NCI-H2081 (cell line): ENCODE measurements around the gene DNAJC11.
"Not testable (repeated sequence)": the region's sequence is repeated elsewhere in the genome, so short reads cannot be mapped to it uniquely, and the experiment has no call there.

Experiments used
- DNase-seq, 2 experiments: peaks; one replicate each; lab custom pipeline; 2025; lab: John Stamatoyannopoulos, UW

DNAJC11 gene

GRCh38 chr1:6701437-6702153 lies at the start of gene DNAJC11:
DNAJC11 (minus strand) TSS chr1:6701816; CDS start chr1:6701800, 16 bp downstream.
- peak; percentile 89 to 92 for DNase-seq

GRCh38 chr1:6750490-6750889 lies 48.9 kb upstream of the DNAJC11 start:
- no peak for DNase-seq

GRCh38 chr1:6747674-6748073 lies 46.1 kb upstream of the DNAJC11 start:
- no peak for DNase-seq

DNA sequence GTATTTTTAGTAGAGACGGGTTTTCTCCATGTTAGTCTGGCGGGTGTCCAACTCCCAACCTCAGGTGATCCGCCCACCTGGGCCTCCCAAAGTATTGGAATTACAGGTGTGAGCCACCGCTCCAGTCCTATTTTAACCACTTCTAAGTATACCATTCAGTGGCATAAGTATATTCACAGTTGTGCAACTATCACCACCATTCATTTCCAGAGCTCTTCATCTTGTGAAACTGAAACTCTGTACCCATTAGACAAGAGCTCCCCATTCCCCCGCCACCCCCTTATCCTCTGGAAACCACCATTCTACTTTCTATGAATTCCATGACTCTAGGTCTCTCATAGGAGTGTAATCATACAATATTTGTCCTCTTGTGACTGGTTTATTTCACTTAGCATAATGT lies 43.5 kb upstream of the DNAJC11 start:
- no peak for DNase-seq

- DNase-seq: no peak
Measured at GRCh38 chr1:6743189-6744101, 41.8 kb upstream of the DNAJC11 start.

DNA sequence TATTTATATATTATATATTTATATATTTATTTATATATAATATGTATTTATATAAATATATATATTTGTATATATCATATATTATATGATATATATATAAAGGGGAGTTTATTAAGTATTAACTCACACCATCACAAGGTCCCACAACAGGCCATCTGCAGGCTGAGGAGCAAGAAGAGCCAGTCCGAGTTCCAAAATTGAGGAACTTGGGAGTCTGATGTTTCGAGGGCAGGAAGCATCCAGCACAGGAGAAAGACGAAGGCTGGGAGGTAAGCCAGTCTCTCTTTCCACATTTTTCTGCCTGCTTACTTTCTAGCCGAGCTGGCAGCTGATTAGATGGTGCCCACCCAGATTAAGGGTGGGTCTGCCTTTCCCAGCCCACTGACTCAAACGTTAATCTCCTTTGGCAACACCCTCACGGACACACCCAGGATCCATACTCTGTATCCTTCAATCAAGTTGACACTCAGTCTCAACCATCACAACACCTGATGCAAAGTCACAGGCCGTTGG lies 41.1 kb upstream of the DNAJC11 start:
- peak; percentile 3 to 8 for DNase-seq

DNA sequence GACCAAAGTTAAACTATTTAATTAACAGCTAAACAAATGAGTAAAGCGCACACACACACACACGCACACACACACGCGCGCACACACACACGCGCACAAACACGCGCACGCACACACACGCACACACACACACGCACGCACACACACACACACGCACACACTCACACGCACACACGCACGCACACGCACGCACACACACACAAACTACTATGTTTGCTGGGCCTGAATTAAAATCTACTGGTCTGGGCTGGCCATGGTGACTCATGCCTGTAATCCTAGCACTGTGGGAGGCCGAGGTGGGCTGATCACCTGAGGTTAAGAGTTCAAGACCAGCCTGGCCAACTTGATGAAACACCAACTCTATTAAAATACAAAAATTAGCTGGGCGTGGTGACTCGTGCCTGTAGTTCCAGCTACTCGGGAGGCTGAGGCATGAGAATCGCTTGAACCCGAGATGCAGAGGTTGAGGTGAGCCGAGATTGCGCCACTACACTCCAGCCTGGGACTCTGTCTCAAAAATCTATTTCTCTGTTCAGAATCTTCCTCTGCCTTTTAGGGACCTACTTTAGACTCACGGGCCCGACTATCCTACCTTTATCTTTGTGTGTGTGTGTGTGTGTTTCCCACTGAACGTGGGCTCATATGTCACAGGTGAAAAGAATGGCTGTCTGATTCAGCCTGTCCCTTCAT lies 37.5 kb upstream of the DNAJC11 start:
- no peak for DNase-seq

- no peak for DNase-seq
Measured at GRCh38 chr1:6732942-6733341, 31.3 kb upstream of the DNAJC11 start.

DNA sequence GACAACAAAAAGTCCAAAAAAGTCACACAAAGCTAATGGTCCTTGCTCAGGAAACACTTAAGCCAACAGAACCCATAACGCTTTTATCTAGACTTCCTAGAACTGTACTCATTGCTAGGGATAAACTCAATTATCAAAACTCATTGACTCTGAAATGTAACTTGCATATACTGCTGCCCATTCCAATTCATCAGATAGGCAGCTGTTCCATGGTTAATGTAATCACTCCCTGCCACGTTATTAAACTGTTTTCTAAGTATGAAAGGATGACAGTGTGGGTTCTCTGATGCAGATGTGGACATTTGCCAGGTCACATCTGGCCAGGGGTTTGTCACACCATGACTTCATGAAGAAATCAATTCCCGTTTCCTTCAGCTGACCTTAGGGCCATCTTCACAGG lies 30.3 kb upstream of the DNAJC11 start:
- DNase-seq: no peak

DNA sequence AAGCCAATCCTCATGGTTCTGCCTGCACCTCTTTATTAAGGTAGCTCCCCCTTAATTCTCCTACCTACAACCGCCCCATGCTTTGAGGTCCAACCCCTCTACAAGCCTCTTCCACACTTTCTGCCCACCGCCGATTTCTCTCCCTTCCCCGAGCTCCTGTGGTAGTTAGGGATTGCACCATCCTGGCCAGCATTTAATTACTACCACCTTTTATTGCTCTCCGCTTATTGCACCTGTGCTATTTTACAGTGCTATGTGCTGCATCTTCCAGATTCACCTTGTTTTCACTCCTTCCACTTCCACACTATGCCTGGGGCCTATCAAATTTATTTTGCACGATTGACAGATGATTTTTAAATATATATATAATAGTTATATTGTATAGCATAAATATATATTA lies 29.3 kb upstream of the DNAJC11 start:
- no peak for DNase-seq

GRCh38 chr1:6730473-6730872 lies 28.9 kb upstream of the DNAJC11 start:
- no peak for DNase-seq

DNA sequence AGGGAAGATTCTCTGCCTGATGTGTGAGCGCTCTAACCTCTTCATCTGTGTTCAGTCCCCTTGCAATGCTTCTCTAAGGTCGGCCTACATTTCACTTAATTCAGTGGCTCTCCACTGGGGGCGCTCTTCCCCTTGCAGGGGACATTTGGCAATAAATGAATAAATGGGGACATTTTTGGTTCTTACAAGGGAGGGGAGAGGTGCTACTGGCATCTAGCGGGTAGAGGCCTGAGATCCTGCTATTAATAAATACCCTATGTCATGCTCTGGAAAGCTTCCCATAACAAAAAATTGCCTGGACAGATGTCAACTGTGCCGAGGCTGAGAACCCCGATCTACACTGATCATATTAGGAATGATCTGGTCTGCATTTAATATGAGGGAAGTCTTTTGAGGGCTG lies 25.9 kb upstream of the DNAJC11 start:
- peak; percentile 22 to 34 for DNase-seq

GRCh38 chr1:6726253-6726652 lies 24.6 kb upstream of the DNAJC11 start:
- DNase-seq: no peak

DNA sequence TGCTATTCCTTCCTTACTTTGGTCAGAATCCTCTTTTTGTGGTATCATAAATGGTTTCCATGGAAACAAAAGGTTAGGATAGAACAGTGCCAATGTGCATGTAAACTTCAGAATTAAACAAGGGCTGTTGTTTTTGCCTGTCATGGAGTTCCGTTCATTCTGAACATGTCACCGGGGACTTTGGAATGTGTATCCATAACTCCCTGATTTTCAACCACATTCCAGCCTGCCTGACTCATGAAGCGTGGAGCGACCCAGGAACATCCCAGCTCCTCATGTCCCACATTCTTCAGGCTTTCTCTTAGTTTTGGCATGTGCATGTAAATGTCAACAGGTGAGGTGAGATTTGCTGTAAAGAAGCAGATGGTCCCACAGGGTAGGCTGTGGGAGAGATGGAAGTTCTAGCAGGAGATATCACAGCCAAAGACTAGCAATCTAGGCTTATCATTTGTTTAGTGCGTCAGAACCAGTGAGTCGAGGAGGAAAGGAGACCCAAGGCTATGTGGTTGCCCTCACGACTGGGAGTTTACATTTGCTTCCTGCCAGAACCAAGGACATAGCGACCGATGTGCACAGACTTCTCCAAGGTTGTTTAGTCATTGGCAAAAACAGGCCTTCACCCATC lies 23.0 kb upstream of the DNAJC11 start:
- DNase-seq: no peak

DNA sequence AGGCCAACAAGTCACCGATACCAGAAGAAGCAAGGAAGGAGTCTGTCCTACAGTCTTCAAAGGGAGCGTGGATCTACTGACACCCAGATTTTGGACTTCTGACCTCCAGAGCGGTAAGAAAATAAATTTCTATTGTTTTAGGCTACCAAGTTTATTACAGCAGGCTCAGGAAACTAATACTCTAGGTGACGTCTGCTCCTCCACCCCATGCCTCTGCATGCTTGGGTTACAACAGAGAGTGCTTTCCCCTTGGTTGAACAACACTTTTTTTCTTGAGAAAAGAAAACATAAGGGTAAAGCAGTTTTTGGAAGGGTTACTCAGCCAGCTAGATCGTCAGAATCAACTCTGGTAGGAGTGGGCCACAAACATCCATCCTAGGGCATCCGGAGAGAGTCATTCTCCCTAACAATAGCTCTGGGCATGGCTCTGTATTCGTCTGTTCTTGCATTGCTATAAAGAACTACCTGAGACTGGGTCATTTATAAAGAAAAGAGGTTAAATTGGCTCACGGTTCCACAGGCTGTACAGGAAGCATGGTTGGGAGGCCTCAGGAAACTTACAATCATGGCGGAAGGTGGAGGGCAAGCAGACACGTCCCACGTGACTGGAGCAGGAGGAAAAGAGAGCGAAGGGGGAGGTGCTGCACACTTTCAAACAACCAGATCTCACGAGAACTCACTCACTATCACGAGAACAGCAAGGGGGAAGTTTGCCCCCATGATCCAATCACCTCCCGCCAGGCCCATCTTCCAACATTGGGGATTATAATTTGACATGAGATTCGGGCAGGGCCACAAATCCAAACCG lies 22.2 kb upstream of the DNAJC11 start:
- no peak for DNase-seq

DNA sequence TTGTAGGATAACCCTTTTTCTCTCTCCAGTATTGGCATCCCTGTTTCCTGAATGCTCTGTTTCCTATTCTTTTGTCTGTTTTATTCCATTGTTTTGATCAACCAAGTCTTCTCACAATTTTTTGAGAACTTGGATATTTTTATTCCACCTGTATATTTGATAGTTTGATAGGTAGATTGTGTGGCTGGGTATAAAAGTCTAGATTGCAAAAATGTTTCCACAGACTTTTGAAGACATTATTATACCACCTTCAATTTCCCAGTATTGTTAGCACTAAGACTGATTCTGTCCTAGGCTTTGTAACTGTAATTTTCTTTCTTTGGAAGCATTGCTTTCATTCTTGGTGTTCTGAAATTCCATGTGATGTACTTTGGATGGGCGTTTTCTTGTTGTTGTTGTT lies 9.6 kb upstream of the DNAJC11 start:
- DNase-seq: no peak

DNA sequence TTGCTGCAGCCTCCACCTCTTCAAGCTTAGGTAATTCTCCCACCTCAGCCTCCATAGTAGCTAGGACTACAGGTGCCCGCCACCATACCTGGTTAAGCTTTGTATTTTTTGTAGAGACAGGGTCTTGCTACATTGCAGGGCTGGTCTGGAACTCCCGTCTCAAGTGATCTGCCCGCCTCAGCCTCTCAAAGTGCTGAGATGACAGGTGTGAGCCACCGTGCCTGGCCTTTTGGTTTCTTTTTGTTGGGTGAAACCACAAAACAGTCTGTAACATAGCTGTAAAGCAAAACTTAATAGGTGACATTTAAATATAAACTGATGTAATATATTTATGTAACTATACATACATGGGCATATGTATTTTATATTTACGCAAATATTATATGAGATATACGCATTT lies 3.1 kb upstream of the DNAJC11 start:
- no peak for DNase-seq

- no peak for DNase-seq
Measured at GRCh38 chr1:6703016-6703415, 1.4 kb upstream of the DNAJC11 start.

DNA sequence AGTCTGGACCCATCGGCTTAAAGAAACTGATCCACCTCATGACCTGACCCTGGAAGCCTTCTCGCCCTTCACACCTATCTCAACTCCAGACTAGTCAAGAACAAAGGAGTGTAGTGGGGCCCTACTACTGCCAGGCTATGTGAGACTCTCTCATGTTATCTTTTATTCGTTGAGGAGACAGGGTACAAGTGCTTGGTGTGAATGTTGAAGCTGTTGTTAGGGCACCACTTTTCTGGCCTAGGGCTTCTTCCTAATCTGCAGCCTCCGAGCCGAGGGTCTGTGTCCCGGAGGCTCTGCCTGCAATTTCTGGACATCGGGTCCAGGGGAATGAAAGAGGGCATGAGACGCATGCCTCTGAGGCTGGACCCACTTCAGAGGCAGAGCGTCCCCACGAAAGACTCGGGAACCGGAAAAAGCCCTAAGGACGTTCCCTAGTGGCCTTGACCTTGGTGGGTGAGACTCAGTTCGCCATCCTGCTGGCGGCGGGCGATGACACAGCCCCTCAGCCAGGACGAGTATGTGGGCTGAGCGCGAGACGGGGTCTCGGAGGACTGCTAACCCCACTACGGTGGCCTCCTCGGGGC lies 671 bp downstream of the DNAJC11 start:
- no peak for DNase-seq

GRCh38 chr1:6699915-6700314 lies 1.7 kb downstream of the DNAJC11 start:
- DNase-seq: not testable (repeated sequence)

DNA sequence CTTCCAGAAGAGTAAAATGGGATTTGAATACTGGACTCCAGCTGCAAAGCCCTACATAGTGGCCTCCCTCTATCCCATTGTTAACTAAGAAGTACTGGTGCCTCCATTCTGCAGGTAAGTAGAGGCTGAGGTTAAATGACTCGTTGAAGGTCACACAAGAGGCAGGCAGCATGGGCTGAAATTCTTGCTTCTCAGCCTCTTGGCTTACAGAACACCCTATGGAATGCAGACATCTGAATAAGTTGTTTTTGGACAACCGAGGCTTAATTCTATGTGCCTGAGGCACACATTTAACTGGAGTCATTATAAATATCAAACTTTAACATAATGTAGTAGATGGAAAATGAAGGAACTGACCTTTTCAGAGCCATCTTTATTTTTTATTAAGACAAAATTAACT lies 5.7 kb downstream of the DNAJC11 start:
- DNase-seq: no peak
